Measurements from ENCODE around the gene CASQ1. TPM values are rescaled to one million over a fixed set of nuclear protein-coding genes. Genes with fewer than 3 reads are reported as not detected.

CASQ1 gene
- total RNA-seq, 1 donor, result not detected

DNA sequence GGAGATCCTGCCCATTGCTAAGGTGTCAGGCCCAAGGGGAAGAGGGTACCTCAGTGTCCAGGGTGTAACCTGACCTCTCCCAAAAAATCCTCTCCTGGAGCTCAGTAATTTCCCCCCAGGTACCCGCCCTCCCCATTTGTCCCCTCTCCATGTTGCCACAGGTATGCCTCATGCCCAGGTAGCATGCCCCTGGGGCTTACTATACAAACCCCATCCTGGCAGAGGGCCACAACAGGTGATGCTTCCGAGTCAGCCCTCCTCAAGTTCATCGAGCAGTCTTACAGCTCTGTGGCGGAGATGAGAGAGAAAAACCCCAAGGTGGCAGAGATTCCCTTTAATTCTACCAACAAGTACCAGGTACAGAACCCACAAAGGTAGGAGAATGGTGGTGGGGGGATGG is 23.3 kb upstream of the CASQ1 start:
- no peak overlapping the region for H3K4me3 ChIP-seq (ENCODE audit: low read depth, low read length)
- TF ChIP-seq, protein P1, sequence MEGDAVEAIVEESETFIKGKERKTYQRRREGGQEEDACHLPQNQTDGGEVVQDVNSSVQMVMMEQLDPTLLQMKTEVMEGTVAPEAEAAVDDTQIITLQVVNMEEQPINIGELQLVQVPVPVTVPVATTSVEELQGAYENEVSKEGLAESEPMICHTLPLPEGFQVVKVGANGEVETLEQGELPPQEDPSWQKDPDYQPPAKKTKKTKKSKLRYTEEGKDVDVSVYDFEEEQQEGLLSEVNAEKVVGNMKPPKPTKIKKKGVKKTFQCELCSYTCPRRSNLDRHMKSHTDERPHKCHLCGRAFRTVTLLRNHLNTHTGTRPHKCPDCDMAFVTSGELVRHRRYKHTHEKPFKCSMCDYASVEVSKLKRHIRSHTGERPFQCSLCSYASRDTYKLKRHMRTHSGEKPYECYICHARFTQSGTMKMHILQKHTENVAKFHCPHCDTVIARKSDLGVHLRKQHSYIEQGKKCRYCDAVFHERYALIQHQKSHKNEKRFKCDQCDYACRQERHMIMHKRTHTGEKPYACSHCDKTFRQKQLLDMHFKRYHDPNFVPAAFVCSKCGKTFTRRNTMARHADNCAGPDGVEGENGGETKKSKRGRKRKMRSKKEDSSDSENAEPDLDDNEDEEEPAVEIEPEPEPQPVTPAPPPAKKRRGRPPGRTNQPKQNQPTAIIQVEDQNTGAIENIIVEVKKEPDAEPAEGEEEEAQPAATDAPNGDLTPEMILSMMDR (IDR thresholded peaks at IDR 0.05; ENCODE audit: insufficient read depth, low read depth, low read length), result no peak
- DNase-seq (ENCODE audit: low read depth), result no peak

GRCh38 chr1:160167580-160167979 is 22.8 kb upstream of the CASQ1 start:
- no peak overlapping the region for H3K4me3 ChIP-seq (ENCODE audit: low read depth, low read length)
- TF ChIP-seq, protein P1 (IDR thresholded peaks at IDR 0.05; ENCODE audit: insufficient read depth, low read depth, low read length), result no peak
- no peak for DNase-seq (ENCODE audit: low read depth)

DNA sequence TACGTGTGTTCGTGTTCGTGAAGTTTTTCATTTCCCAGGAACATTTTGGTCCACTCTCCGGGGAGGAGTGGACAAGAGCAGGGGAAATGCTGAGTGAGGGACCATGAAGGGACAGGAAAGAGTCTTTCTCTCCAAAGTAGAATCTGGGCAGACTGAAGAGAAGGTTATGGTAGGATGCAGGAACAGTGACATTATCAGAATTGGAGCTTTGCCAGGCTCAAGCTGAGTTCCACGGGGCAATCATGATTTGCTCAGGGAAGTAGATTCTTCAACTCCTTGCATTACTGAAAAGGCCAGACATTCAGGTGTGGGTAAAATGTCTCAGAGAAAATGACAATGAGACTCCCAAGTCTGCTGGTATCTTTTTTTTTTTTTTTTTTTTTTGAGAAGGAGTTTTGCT is 22.4 kb upstream of the CASQ1 start:
- TF ChIP-seq, protein P1 (IDR thresholded peaks at IDR 0.05; ENCODE audit: insufficient read depth, low read depth, low read length), result no peak
- no peak overlapping the region for H3K4me3 ChIP-seq (ENCODE audit: low read depth, low read length)
- no peak for DNase-seq (ENCODE audit: low read depth)

GRCh38 chr1:160168609-160169369 is 21.6 kb upstream of the CASQ1 start:
- DNase-seq (ENCODE audit: low read depth), result no peak
- TF ChIP-seq, protein P1 (IDR thresholded peaks at IDR 0.05; ENCODE audit: insufficient read depth, low read depth, low read length), result no peak
- H3K4me3 ChIP-seq (ENCODE audit: low read depth, low read length), result no peak overlapping the region

- TF ChIP-seq, protein P1 (IDR thresholded peaks at IDR 0.05; ENCODE audit: insufficient read depth, low read depth, low read length), result no peak
- no peak for DNase-seq (ENCODE audit: low read depth)
- H3K4me3 ChIP-seq (ENCODE audit: low read depth, low read length), result no peak overlapping the region
These were observed 20.6 kb upstream of the CASQ1 start for GRCh38 chr1:160169553-160170399.

DNA sequence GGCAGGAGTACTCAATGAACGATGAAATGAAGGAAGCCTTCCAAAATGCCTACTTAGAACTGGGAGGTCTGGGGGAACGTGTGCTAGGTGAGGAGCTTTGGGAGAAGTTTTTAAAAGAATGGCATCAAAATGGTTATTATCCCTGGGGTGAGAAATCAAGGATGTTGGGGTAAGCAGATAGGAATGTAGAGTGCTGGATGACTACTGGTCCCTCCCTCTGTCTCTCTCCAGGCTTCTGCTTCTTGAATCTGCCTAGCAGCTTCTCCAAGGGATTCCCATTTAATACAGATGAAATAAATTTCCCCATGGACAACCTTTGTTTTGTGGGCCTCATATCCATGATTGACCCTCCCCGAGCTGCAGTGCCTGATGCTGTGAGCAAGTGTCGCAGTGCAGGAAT is 19.0 kb upstream of the CASQ1 start:
- TF ChIP-seq, protein P1 (IDR thresholded peaks at IDR 0.05; ENCODE audit: insufficient read depth, low read depth, low read length), result no peak
- DNase-seq (ENCODE audit: low read depth), result no peak
- no peak overlapping the region for H3K4me3 ChIP-seq (ENCODE audit: low read depth, low read length)
